ENCODE data around the gene RAD51B. TPM values are rescaled to one million over a fixed set of nuclear protein-coding genes. Genes with fewer than 3 reads are reported as not detected.
A peak's percentile ranks its signal among the peaks of the same experiment; 100 is the strongest.

The RAD51B gene
- total RNA-seq, 1 experiment from 2014 or later: 16.7 TPM

DNA sequence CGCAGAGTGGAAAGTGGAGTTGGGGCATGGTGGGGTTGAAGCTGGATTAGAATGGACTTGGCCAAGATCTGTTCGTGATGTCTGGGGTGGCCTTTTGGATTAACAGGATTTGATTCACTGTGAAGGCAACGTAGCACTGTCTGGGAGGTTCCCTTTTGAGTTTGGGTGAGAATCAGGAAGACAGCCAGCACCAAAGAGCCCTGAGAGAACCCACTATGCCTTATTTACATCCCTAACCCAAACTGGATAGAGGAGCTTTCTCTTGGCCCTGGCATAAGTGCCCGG, 703.7 kb downstream of the RAD51B start:
- WGBS (ENCODE audit: extremely low coverage, insufficient read length, low lambda C conversion rate): no CpG with 5 or more reads among the region's 4 CpGs
- peaks cover 51% of the 10 kb centered on the region in 2 experiments for H3K4me1 Mint-ChIP-seq
- no peaks in the 10 kb centered on the region for H3K79me1 ChIP-seq (ENCODE audit: insufficient read depth, low read depth, low read length, poor library complexity, severe bottlenecking)

More for the DNA sequence above, 703.7 kb downstream of the RAD51B start:
- no peak overlapping the region for H2BK15ac ChIP-seq (ENCODE audit: low read depth, low read length)
- H3K79me2 ChIP-seq (ENCODE audit: insufficient read depth, low read length): no peaks in the 10 kb centered on the region
- no peak for DNase-seq
- TF ChIP-seq, protein P1, sequence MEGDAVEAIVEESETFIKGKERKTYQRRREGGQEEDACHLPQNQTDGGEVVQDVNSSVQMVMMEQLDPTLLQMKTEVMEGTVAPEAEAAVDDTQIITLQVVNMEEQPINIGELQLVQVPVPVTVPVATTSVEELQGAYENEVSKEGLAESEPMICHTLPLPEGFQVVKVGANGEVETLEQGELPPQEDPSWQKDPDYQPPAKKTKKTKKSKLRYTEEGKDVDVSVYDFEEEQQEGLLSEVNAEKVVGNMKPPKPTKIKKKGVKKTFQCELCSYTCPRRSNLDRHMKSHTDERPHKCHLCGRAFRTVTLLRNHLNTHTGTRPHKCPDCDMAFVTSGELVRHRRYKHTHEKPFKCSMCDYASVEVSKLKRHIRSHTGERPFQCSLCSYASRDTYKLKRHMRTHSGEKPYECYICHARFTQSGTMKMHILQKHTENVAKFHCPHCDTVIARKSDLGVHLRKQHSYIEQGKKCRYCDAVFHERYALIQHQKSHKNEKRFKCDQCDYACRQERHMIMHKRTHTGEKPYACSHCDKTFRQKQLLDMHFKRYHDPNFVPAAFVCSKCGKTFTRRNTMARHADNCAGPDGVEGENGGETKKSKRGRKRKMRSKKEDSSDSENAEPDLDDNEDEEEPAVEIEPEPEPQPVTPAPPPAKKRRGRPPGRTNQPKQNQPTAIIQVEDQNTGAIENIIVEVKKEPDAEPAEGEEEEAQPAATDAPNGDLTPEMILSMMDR (conservative IDR thresholded peaks at IDR 0.05): no peak
- H2AFZ ChIP-seq (ENCODE audit: low read length): no peak overlapping the region
- no peak overlapping the region for H3K4me2 ChIP-seq (ENCODE audit: insufficient read depth, insufficient read length, low read length)
- no peak overlapping the region for H3K18ac ChIP-seq (ENCODE audit: insufficient read length, low read depth, low read length)
- no peak overlapping the region for H3K9ac ChIP-seq (ENCODE audit: extremely low read depth, insufficient read length, low read length)
- H3K4me3 Mint-ChIP-seq: no peak overlapping the region
- H3K23me2 ChIP-seq (ENCODE audit: insufficient read length, low read depth, low read length, poor library complexity, severe bottlenecking): no peaks in the 10 kb centered on the region
- H4K5ac ChIP-seq (ENCODE audit: insufficient read length, low read depth, low read length): no peak overlapping the region
- H2BK5ac ChIP-seq (ENCODE audit: insufficient read length, low read length): no peak overlapping the region
- H2BK12ac ChIP-seq (ENCODE audit: insufficient read length, low read depth, low read length): no peak overlapping the region
- H3K4ac ChIP-seq (ENCODE audit: low read depth, low read length): no peak overlapping the region
- peak overlapping the region in 1 of 3 experiments; percentile 30; a peak in 1 of 7 replicates for H3K27ac Mint-ChIP-seq
- H4K8ac ChIP-seq (replicated peaks; ENCODE audit: insufficient read length, low read depth, low read length): no peak overlapping the region
- no peak overlapping the region for H2AK5ac ChIP-seq (ENCODE audit: insufficient read length, low read length)
- no peak overlapping the region for H2BK120ac ChIP-seq (ENCODE audit: low read depth, low read length, poor library complexity, severe bottlenecking)
- no peaks in the 10 kb centered on the region for H4K20me1 ChIP-seq (ENCODE audit: control insufficient read depth, insufficient read depth, insufficient read length)
- peaks cover 0 to 11% (median 7%) of the 10 kb centered on the region in 3 experiments; a peak in 5 of 7 replicates for H3K36me3 Mint-ChIP-seq (ENCODE audit: insufficient read depth in 1 of 3, low read depth in 3 of 3)
- H3K9me3 ChIP-seq (ENCODE audit: control insufficient read depth, low read depth, low read length): no peaks in the 10 kb centered on the region
- H3K9me3 Mint-ChIP-seq: peaks cover 0 to 2% of the 10 kb centered on the region in 2 experiments; a peak in 3 of 5 replicates
- no peaks in the 10 kb centered on the region for H3K27me3 ChIP-seq (ENCODE audit: insufficient read depth, low read length)
- 0 out of 2 replicates have a peak, but pooled peaks cover 2% of the 10 kb centered on the region for H3K4me1 ChIP-seq (ENCODE audit: insufficient read depth, low read length)
- no peak overlapping the region for H3K14ac ChIP-seq (ENCODE audit: insufficient read depth, low read length)
- H3K27ac ChIP-seq (ENCODE audit: insufficient read length, low read depth, low read length): no peak overlapping the region
- no peaks in the 10 kb centered on the region for H3K27me3 Mint-ChIP-seq (ENCODE audit: low read depth)
- H3K56ac ChIP-seq (ENCODE audit: insufficient read length, low read depth, low read length): no peak overlapping the region
- no peak overlapping the region for H2BK20ac ChIP-seq (ENCODE audit: low read depth, low read length, poor library complexity, severe bottlenecking)
- H3T11ph ChIP-seq (ENCODE audit: low read length): no peak overlapping the region
- no peak overlapping the region for H3K23ac ChIP-seq (ENCODE audit: insufficient read length, low read depth, low read length)
- H4K91ac ChIP-seq (ENCODE audit: insufficient read length, low read depth, low read length): no peak overlapping the region
